ENCODE measurements around the gene NLRP12.

Gene NLRP12

DNA sequence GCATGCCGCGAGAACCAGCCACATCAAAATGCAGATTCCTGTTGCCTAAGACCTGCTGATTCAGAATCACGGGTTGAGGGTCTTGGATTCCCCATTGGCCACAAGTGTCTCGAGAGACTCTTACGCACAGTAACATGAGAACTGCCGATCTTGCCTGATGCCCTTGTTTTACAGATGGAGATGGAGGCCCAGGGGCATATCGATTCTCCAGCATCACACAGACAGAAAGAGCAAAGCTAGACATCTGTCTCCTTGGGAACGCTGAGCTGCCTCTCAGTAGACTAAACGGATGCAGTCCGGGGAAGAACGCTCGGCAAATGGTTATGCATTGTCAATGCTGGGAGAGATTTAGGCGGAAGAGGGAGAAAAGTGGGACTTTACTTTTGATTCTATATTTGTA is 5.4 kb downstream of the NLRP12 start:
- no peak for DNase-seq (ENCODE audit: low read depth, low spot score)
- no peak for TF ChIP-seq POLR2AphosphoS5 (IDR thresholded peaks at IDR 0.05; ENCODE audit: borderline replicate concordance, low read depth, low read length)
- no peak for TF ChIP-seq FOXP2 (optimal IDR thresholded peaks at IDR 0.05; ENCODE audit: control extremely low read depth, extremely low read length, insufficient read depth)
- TF ChIP-seq EZH2 (IDR thresholded peaks at IDR 0.05) = no peak
- Histone ChIP-seq H3K4me3 (no peak overlapping the region), H3K27ac (no peak overlapping the region), H3K36me3 (ENCODE audit: insufficient read depth, low read length) (no peaks in the 10 kb centered on the region), H3K9me3 (ENCODE audit: low read depth, low read length) (no peaks in the 10 kb centered on the region), H3K9ac (ENCODE audit: insufficient read length) (no peak overlapping the region)

DNA sequence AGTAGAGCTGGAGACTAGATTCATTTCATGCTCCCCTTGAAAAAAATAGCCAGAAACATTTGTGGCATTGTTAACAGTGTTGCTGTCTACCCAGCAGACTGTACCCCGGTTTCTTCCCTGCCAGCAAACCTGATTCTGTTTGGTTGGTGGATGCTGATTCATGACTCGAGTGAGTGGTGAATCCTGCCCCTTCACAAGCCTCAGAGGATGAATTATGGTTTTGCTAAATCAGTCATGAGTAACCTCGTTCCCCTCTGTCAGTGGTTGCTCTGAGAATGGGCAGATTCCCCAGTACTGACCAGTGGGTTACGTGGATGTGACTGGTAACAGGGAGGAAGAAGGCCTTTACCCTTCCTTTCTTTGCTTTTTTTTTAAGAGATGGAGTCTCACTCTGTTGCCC is 10.1 kb downstream of the NLRP12 start:
- H3K27ac ChIP-seq = no peak overlapping the region

DNA sequence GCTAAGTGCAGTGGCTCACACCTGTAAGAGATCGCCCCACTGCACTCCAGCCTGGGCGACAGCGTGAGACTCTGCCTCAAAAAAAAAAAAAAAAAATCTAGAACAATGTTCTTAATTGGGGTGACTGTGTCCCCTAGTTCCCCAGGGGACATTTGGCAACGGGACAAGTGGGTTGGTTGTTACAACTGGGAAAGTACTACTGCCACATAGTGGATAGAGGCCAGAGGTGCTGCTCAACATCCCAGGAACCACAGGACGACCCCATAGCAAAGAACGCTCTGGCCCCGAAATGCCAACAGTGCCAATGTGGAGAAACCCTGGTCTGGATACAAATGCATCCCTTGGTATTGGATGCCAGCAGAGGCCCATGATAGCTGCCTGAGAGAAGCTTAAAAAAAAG is 11.8 kb downstream of the NLRP12 start:
- no peaks in the 10 kb centered on the region for H3K36me3 ChIP-seq (ENCODE audit: insufficient read depth, low read length)
- no peaks in the 10 kb centered on the region for H3K9me3 ChIP-seq (ENCODE audit: low read depth, low read length)
- DNase-seq (ENCODE audit: low read depth, low spot score) = no peak
- H3K9ac ChIP-seq (ENCODE audit: insufficient read length) = no peak overlapping the region
- no peak for TF ChIP-seq POLR2AphosphoS5 (IDR thresholded peaks at IDR 0.05; ENCODE audit: borderline replicate concordance, low read depth, low read length)
- no peak for TF ChIP-seq FOXP2 (optimal IDR thresholded peaks at IDR 0.05; ENCODE audit: control extremely low read depth, extremely low read length, insufficient read depth)
- no peak for TF ChIP-seq EZH2 (IDR thresholded peaks at IDR 0.05)
- H3K4me3 ChIP-seq = no peak overlapping the region
- no peak overlapping the region for H3K27ac ChIP-seq

More for the DNA sequence above, 10.1 kb downstream of the NLRP12 start:
- no peak for DNase-seq (ENCODE audit: low read depth, low spot score)
- TF ChIP-seq FOXP2 (optimal IDR thresholded peaks at IDR 0.05; ENCODE audit: control extremely low read depth, extremely low read length, insufficient read depth) = no peak
- no peak for TF ChIP-seq EZH2 (IDR thresholded peaks at IDR 0.05)
- TF ChIP-seq POLR2AphosphoS5 (IDR thresholded peaks at IDR 0.05; ENCODE audit: borderline replicate concordance, low read depth, low read length) = no peak
- H3K4me3 ChIP-seq = no peak overlapping the region
- H3K9ac ChIP-seq (ENCODE audit: insufficient read length) = no peak overlapping the region
- no peaks in the 10 kb centered on the region for H3K9me3 ChIP-seq (ENCODE audit: low read depth, low read length)
- no peaks in the 10 kb centered on the region for H3K36me3 ChIP-seq (ENCODE audit: insufficient read depth, low read length)

DNA sequence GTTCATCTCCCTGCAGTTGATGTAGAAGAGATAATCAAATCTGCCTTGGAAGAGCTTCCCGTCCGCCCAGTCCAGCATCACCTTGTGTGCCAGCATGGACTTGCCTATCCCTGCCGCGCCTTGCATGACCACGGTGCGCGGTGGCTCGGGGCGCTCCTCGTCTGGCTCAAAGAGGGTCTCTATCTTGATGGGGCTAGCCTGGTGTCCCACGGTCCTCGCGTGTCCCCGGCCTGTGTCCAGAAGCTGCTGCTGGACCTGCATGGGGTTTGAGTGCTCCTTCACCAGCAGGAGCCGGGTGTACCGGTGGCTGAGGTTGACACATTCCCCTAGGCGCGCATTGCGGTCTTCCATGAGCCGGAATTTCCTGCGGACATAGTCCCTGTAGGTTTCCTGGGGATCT is 13.2 kb downstream of the NLRP12 start:
- Histone ChIP-seq H3K9ac (ENCODE audit: insufficient read length) (no peak overlapping the region), H3K4me3 (no peak overlapping the region), H3K27ac (no peak overlapping the region), H3K36me3 (ENCODE audit: insufficient read depth, low read length) (no peaks in the 10 kb centered on the region), H3K9me3 (ENCODE audit: low read depth, low read length) (no peaks in the 10 kb centered on the region)
- no peak for DNase-seq (ENCODE audit: low read depth, low spot score)
- TF ChIP-seq EZH2 (IDR thresholded peaks at IDR 0.05) = no peak
- TF ChIP-seq POLR2AphosphoS5 (IDR thresholded peaks at IDR 0.05; ENCODE audit: borderline replicate concordance, low read depth, low read length) = no peak
- no peak for TF ChIP-seq FOXP2 (optimal IDR thresholded peaks at IDR 0.05; ENCODE audit: control extremely low read depth, extremely low read length, insufficient read depth)

DNA sequence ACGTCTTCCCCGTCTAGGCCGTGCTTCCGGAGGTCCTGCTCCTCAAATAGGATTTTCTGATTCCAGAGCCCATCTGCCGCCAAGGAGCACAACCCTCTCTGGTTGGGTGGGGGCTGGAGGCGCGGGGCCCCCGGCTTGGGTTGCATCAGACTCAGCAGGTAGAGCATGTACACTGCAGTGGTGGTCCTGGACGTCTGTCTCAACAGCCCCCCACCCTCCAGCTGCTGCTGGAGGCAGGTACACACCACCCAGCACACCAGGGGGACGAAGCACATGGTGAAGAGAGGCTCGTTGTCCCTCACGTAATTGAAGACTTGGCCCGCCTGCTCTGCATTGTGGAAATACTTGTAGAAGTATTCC is 13.9 kb downstream of the NLRP12 start:
- no peak overlapping the region for H3K9ac ChIP-seq (ENCODE audit: insufficient read length)
- H3K36me3 ChIP-seq (ENCODE audit: insufficient read depth, low read length) = no peaks in the 10 kb centered on the region
- H3K27ac ChIP-seq = no peak overlapping the region
- no peaks in the 10 kb centered on the region for H3K9me3 ChIP-seq (ENCODE audit: low read depth, low read length)
- DNase-seq (ENCODE audit: low read depth, low spot score) = no peak
- no peak for TF ChIP-seq FOXP2 (optimal IDR thresholded peaks at IDR 0.05; ENCODE audit: control extremely low read depth, extremely low read length, insufficient read depth)
- no peak for TF ChIP-seq POLR2AphosphoS5 (IDR thresholded peaks at IDR 0.05; ENCODE audit: borderline replicate concordance, low read depth, low read length)
- no peak for TF ChIP-seq EZH2 (IDR thresholded peaks at IDR 0.05)
- H3K4me3 ChIP-seq = no peak overlapping the region

DNA sequence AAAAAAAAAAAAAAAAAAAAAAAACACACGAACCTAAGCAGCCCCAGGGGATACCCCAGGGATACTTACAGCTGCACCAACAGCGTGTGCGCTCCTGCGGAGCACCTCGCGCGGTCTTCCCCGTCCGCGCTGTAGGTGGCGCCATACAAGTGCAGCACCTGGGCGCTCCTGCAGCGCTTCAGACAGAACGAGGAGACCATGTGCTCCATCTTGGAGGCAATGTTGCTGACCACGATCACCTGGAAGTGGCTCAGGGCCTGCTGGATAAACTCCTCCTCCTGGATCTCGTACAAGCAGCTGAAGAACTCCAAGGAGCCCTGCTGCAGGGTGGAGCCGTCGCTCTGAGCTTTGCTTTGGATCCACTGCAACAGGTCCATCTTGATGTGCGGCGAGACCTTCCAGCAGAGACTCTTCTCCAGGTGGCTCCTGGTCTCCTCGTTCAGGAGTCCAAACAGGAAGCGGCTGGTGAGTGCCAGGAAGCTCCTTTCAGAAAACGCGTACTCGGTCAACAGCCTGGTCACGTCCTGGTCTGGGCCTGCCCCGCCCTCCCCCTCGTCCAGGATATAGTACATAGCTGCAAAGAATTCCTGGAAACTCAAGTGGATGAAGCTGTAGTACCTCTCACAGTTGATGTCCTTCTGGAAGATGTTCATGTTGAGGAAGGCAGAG is 14.5 kb downstream of the NLRP12 start:
- H3K9ac ChIP-seq (ENCODE audit: insufficient read length) = no peak overlapping the region
- H3K4me3 ChIP-seq = no peak overlapping the region
- TF ChIP-seq FOXP2 (optimal IDR thresholded peaks at IDR 0.05; ENCODE audit: control extremely low read depth, extremely low read length, insufficient read depth) (no peak), EZH2 (IDR thresholded peaks at IDR 0.05) (no peak), POLR2AphosphoS5 (IDR thresholded peaks at IDR 0.05; ENCODE audit: borderline replicate concordance, low read depth, low read length) (no peak)
- DNase-seq (ENCODE audit: low read depth, low spot score) = no peak
- H3K9me3 ChIP-seq (ENCODE audit: low read depth, low read length) = no peaks in the 10 kb centered on the region
- H3K27ac ChIP-seq = no peak overlapping the region
- H3K36me3 ChIP-seq (ENCODE audit: insufficient read depth, low read length) = no peaks in the 10 kb centered on the region

DNA sequence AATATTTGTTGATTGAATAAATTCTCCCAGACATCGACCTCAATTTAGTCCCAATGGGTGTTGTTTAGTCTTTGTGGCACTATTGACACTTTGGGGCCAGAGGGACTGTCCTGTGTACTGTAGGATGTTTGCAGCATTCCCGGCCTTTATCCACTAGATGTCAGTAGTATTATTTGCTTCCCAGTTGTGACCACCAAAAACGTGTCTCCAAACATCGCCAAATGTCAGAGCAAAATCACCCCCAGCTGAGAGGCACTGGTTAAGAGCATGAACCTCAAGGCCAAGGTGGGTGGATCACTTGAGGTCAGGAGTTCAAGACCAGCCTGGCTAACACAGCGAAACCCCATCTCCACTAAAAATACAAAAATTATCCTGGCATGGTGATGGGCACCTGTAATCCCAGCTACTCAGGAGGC is 15.4 kb downstream of the NLRP12 start:
- Histone ChIP-seq H3K9ac (ENCODE audit: insufficient read length) (no peak overlapping the region), H3K4me3 (no peak overlapping the region), H3K9me3 (ENCODE audit: low read depth, low read length) (no peaks in the 10 kb centered on the region), H3K36me3 (ENCODE audit: insufficient read depth, low read length) (no peaks in the 10 kb centered on the region), H3K27ac (no peak overlapping the region)
- TF ChIP-seq FOXP2 (optimal IDR thresholded peaks at IDR 0.05; ENCODE audit: control extremely low read depth, extremely low read length, insufficient read depth) (no peak), EZH2 (IDR thresholded peaks at IDR 0.05) (no peak), POLR2AphosphoS5 (IDR thresholded peaks at IDR 0.05; ENCODE audit: borderline replicate concordance, low read depth, low read length) (no peak)
- no peak for DNase-seq (ENCODE audit: low read depth, low spot score)

DNA sequence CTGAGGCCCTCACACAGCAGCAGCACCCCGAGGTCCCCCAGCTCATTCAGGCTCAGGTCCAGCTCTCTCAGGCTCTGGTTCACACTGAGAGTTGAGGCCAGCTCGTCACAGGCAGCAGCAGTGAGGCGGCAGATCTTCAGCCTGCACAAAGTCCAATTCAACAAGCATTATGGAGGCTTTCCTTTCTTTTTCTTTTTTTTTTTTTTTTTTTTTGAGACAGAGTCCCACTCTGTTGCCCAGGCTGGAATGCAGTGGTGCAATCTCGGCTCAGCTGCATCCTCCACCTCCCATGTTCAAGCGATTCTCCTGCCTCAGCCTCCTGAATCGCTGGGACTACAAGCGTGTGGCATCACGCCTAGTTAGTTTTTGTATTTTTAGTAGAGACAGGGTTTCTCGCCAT is 22.9 kb downstream of the NLRP12 start:
- DNase-seq (ENCODE audit: low read depth, low spot score) = no peak
- H3K27ac ChIP-seq = no peak overlapping the region
- no peaks in the 10 kb centered on the region for H3K9me3 ChIP-seq (ENCODE audit: low read depth, low read length)
- no peak overlapping the region for H3K9ac ChIP-seq (ENCODE audit: insufficient read length)
- H3K4me3 ChIP-seq = no peak overlapping the region
- TF ChIP-seq EZH2 (IDR thresholded peaks at IDR 0.05) = no peak
- no peak for TF ChIP-seq FOXP2 (optimal IDR thresholded peaks at IDR 0.05; ENCODE audit: control extremely low read depth, extremely low read length, insufficient read depth)
- TF ChIP-seq POLR2AphosphoS5 (IDR thresholded peaks at IDR 0.05; ENCODE audit: borderline replicate concordance, low read depth, low read length) = no peak
- no peaks in the 10 kb centered on the region for H3K36me3 ChIP-seq (ENCODE audit: insufficient read depth, low read length)

DNA sequence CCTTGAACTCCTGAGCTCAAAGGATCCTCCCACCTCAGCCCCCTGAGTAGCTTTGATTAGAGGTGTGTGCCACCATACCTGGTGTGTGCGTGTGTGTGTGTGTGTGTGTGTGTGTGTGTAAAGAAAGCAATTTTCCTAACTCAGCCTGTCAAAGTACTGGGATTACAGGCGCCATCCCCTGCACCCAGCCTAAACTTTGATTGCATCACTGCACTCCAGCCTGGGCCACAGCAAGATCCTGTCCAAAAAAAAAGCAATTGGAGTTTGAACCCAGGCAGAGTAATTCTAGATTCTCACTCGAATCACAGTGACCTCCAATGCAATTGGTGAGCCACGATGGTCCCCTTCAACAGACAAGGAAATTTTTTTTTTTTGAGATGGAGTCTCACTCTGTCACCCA is 29.1 kb downstream of the NLRP12 start:
- Histone ChIP-seq H3K9ac (ENCODE audit: insufficient read length) (no peak overlapping the region), H3K27ac (no peak overlapping the region), H3K36me3 (ENCODE audit: insufficient read depth, low read length) (no peaks in the 10 kb centered on the region), H3K9me3 (ENCODE audit: low read depth, low read length) (no peaks in the 10 kb centered on the region), H3K4me3 (no peak overlapping the region)
- no peak for TF ChIP-seq POLR2AphosphoS5 (IDR thresholded peaks at IDR 0.05; ENCODE audit: borderline replicate concordance, low read depth, low read length)
- no peak for DNase-seq (ENCODE audit: low read depth, low spot score)

Data from SK-N-MC (cell line).